ENCODE results near the gene RFX3.

The RFX3 gene

GRCh38 chr9:3189113-3189861, 336.5 kb downstream of the RFX3 start:
- no peak overlapping the region for H3K4me3 ChIP-seq (ENCODE audit: low read depth, low read length, poor library complexity, severe bottlenecking)
- no peaks in the 10 kb centered on the region for H3K9me3 ChIP-seq (ENCODE audit: low read length)
- H3K27me3 ChIP-seq (ENCODE audit: insufficient read depth, low read length): no peaks in the 10 kb centered on the region
- no peak overlapping the region for H3K9ac ChIP-seq (ENCODE audit: low read length)
- no peaks in the 10 kb centered on the region for H4K20me1 ChIP-seq (ENCODE audit: insufficient read depth, low read length)
- H3K79me2 ChIP-seq (ENCODE audit: insufficient read depth, low read length): no peaks in the 10 kb centered on the region
- H3K4me2 ChIP-seq (ENCODE audit: low read length): no peak overlapping the region
- no peak overlapping the region for H2AFZ ChIP-seq (ENCODE audit: low read length)
- no peaks in the 10 kb centered on the region for H3K4me1 ChIP-seq (ENCODE audit: insufficient read depth, low read length, severe bottlenecking)
- no peaks in the 10 kb centered on the region for H3K9me2 ChIP-seq (ENCODE audit: low read depth, low read length)
- TF ChIP-seq CTCF (IDR thresholded peaks at IDR 0.05; ENCODE audit: low read length) (no peak), EZH2 (IDR thresholded peaks at IDR 0.05; ENCODE audit: borderline replicate concordance, low read length) (no peak)
- H3F3A ChIP-seq (ENCODE audit: insufficient read depth, low read length): no peaks in the 10 kb centered on the region
- no peaks in the 10 kb centered on the region for H3K36me3 ChIP-seq (ENCODE audit: insufficient read depth, low read length)
- no peak overlapping the region for H3K27ac ChIP-seq (ENCODE audit: low read depth, low read length, poor library complexity, severe bottlenecking)

- Histone ChIP-seq H3K4me2 (ENCODE audit: low read length) (no peak overlapping the region), H3F3A (ENCODE audit: insufficient read depth, low read length) (no peaks in the 10 kb centered on the region), H4K20me1 (ENCODE audit: insufficient read depth, low read length) (no peaks in the 10 kb centered on the region), H3K27ac (ENCODE audit: low read depth, low read length, poor library complexity, severe bottlenecking) (no peak overlapping the region), H2AFZ (ENCODE audit: low read length) (no peak overlapping the region), H3K9me2 (ENCODE audit: low read depth, low read length) (no peaks in the 10 kb centered on the region), H3K4me3 (ENCODE audit: low read depth, low read length, poor library complexity, severe bottlenecking) (no peak overlapping the region), H3K9ac (ENCODE audit: low read length) (no peak overlapping the region), H3K4me1 (ENCODE audit: insufficient read depth, low read length, severe bottlenecking) (no peaks in the 10 kb centered on the region), H3K27me3 (ENCODE audit: insufficient read depth, low read length) (no peaks in the 10 kb centered on the region), H3K79me2 (ENCODE audit: insufficient read depth, low read length) (no peaks in the 10 kb centered on the region), H3K9me3 (ENCODE audit: low read length) (no peaks in the 10 kb centered on the region), H3K36me3 (ENCODE audit: insufficient read depth, low read length) (no peaks in the 10 kb centered on the region)
- no peak for TF ChIP-seq EZH2 (IDR thresholded peaks at IDR 0.05; ENCODE audit: borderline replicate concordance, low read length)
- TF ChIP-seq CTCF (IDR thresholded peaks at IDR 0.05; ENCODE audit: low read length): no peak
Measured at GRCh38 chr9:3186751-3187150, 339.1 kb downstream of the RFX3 start.

GRCh38 chr9:3181049-3181953, 344.5 kb downstream of the RFX3 start:
- H3F3A ChIP-seq (ENCODE audit: insufficient read depth, low read length): no peaks in the 10 kb centered on the region
- TF ChIP-seq EZH2 (IDR thresholded peaks at IDR 0.05; ENCODE audit: borderline replicate concordance, low read length) (no peak), CTCF (IDR thresholded peaks at IDR 0.05; ENCODE audit: low read length) (peak; percentile 35; the same call in 1 of the 2 replicates)
- H3K9ac ChIP-seq (ENCODE audit: low read length): no peak overlapping the region
- no peak overlapping the region for H2AFZ ChIP-seq (ENCODE audit: low read length)
- no peak overlapping the region for H3K27ac ChIP-seq (ENCODE audit: low read depth, low read length, poor library complexity, severe bottlenecking)
- H4K20me1 ChIP-seq (ENCODE audit: insufficient read depth, low read length): no peaks in the 10 kb centered on the region
- no peaks in the 10 kb centered on the region; the same call in 1 of the 2 replicates for H3K27me3 ChIP-seq (ENCODE audit: insufficient read depth, low read length)
- no peak overlapping the region for H3K4me2 ChIP-seq (ENCODE audit: low read length)
- no peaks in the 10 kb centered on the region for H3K4me1 ChIP-seq (ENCODE audit: insufficient read depth, low read length, severe bottlenecking)
- no peaks in the 10 kb centered on the region for H3K36me3 ChIP-seq (ENCODE audit: insufficient read depth, low read length)
- H3K4me3 ChIP-seq (ENCODE audit: low read depth, low read length, poor library complexity, severe bottlenecking): no peak overlapping the region
- no peaks in the 10 kb centered on the region for H3K9me2 ChIP-seq (ENCODE audit: low read depth, low read length)
- no peaks in the 10 kb centered on the region for H3K9me3 ChIP-seq (ENCODE audit: low read length)
- no peaks in the 10 kb centered on the region for H3K79me2 ChIP-seq (ENCODE audit: insufficient read depth, low read length)

Measured in OCI-LY1 (cell line).